Measurements from ENCODE around the gene TEKT3.
A peak's percentile ranks its signal among the peaks of the same experiment; 100 is the strongest.

Gene TEKT3

GRCh38 chr17:15266325-15267125 is 74.9 kb downstream of the TEKT3 start:
- no peak for DNase-seq (ENCODE audit: low read depth in 2 of 2)

- DNase-seq (ENCODE audit: low read depth in 2 of 2): no peak
Observed at GRCh38 chr17:15265131-15265530, 76.3 kb downstream of the TEKT3 start, which contains the start of gene PMP22. Gene PMP22 (minus strand): TSS chr17:15265326. CDS start chr17:15260727, 4,599 bp downstream.

- no peak for DNase-seq (ENCODE audit: low read depth in 2 of 2)
Observed at GRCh38 chr17:15264542-15264941, 76.9 kb downstream of the TEKT3 start.

- DNase-seq (ENCODE audit: low read depth in 2 of 2): no peak
Observed at GRCh38 chr17:15263680-15264079, 77.7 kb downstream of the TEKT3 start.

DNA sequence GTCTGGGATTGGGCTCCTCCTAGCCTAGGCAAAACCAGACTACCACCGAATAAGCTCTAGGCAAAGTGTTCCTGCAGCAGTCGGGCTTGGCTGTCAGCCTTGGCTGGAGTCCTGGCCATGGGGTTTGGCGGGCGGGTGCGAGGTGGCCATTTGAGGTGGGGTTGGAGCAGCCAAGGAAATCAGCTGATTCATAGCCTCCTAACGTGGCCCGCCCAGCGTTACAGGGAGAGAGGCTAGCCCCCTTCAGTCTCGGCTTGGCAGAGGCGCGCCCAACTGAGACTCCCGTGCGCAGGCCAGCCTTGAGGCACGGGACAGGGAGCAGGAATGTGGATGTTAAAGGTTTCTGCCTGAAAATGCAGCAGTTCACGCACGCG is 78.2 kb downstream of the TEKT3 start:
- DNase-seq (ENCODE audit: low read depth in 2 of 2): no peak

DNA sequence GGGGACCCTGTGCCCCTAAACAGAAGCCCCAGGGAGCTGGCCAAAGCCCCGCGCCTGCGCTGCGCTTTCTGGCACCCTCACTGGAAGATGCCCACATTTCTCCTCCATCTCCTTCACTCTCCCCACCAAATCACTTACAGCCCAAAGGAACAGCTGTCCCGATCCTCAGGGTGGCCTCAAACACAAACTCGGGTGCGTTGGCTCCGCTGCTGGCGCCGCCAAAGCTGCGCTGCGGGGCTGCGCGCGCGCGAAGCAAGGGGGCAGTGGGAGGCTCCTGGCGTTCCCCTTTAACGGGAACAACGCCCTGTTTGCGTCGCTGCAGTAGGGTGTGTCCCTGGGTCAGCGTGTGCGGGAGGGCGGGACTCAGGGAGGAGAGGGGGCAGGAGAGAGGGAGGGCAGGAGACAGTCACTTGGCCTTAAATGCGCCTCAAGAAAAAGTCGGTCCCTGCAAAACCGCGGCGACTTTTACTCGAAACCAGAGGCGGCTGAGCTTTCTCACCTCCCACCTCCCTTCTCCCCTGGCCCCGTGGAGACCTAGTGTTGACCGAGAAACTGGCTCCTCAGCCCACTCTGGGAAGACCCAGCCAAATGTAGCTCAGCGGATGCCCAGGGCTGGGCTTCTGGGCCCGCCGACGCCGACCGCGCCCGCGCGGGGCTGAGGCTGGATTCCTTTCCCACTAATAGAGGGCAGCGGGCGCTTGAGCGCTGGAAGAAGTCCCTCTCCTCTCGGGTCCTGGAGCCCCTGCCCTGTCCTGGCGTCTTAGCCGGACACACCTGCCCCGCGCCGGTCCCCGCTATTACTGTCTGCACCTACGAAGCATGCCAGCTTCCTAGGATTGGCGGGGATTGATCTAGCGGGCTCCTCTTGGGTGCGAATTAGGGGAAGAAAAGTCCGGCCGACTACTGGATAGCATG is 78.8 kb downstream of the TEKT3 start:
- DNase-seq (ENCODE audit: low read depth in 2 of 2): no peak

DNA sequence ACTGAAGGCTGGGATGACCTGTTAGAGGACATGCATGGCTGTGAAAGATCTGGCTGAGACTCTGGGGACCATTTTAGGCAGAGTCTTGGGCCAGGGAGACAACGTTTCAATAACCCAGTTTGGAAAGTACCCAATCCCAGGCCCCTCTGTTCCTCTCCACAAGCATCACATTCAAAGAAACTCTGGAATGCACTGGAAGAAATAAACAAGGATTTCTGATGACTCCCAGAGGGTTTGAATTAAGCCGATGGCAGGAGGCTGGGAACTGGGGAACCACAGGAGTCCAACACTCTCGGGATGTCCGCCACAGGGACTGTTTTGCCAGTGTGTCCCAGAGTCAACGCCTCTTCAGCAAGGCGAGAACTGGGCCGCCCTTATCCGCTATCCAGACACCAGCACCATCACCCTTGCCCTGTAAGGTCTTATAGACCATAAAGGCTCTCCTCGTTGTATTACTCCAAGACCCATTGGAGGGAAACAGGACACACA is 79.6 kb downstream of the TEKT3 start:
- DNase-seq (ENCODE audit: low read depth in 2 of 2): no peak

DNA sequence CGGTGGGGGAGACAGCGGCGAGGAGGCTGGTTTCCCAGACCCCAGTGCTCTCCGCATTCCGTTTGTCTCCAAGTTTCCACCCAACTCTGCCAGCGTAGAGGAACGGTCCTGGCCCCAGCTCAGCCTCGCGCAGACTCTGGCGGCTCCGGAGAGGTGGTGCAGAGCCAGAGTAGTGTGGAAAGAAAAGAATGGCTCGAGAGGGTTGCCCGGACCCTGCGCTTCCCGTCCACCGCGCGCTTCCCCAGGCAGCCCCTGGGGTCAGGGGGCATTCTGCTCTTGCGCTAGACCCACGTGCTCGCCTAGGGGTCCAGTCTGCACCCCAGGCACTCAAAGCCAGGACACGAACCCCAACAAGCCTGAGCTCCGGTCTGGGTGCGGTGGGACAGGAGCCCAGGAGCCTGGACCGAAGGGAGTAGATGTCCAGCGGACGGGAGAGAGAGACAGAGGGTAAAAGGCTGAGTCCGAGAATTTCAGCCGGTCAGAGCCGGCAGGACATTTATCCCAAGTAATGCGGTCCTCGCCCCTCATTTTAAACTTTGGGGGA is 80.1 kb downstream of the TEKT3 start:
- DNase-seq (ENCODE audit: low read depth in 2 of 2): no peak

DNA sequence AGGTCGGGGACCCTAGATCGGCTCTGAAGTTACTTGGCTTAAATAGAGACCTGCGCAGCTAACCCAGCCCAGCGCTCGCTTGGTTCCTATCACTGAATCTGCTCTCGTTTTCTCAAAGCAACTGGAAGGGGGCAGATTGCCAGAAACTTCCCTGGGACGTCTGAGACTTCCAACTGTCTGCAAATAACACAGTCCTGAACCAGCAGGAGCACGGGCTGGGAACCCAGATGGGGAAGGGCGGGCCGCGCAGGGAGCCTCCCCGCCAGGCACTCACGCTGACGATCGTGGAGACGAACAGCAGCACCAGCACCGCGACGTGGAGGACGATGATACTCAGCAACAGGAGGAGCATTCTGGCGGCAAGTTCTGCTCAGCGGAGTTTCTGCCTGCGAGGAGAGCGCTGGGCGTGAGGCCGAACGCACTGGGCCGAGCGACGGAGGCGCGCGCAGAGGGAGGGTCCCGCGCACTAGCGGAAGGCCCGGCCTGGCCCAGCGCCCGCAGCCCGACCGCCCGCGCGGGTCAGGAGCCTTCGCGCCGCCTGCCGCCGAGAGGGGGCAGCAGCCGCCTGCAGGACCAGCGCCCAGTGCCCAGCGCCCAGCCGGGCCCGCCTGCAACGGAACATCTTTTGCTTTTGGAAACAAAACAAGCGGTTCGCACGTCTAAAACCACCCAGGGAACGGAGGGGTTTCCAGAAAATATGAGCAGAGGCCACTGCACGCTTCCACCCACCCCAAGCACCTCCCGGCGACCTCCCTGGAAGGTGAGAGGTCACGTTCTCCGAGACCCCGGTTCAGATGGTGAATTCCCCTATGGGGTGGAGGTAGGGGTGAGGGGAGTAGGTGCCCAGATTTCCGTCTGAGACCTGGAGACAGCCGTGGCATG is 80.8 kb downstream of the TEKT3 start:
- DNase-seq (ENCODE audit: low read depth in 2 of 2): peak; percentile 51 to 64

DNA sequence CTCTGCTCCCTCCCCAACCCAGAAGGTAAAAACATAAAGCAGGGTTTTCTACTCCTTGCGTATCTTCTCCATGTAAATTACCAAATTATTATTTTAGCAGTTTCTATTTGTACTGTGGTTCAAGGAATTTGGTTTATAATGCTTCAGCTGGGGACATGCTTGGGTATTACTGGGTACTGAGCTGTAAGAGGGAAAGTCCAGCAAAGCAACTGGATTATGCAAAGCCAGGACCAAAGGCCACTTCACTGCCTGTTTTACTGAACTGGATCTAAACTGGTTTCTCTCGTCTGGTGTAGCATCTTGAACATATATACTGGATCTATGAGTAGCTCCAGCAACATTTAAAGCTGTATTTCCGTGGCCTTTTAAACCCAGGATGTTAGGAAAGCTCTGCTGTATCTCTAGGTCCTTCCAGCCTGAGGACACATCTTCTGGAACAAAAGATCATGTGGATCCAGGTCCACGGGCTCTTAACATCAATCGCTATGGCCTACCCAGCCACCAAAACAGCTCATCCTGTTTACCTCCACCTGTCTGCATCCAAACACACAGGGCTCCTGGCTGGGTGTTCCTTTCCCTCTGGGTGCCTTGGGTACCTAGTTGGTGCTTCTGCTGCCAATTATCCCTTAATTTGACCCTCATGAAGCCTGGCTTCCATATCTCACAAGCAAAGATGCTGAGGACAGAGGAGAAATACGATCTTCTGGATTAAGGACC is 83.4 kb downstream of the TEKT3 start:
- DNase-seq (ENCODE audit: low read depth in 2 of 2): no peak

- DNase-seq (ENCODE audit: low read depth in 2 of 2): peak; percentile 50 to 52
Observed at GRCh38 chr17:15257258-15257788, 84.1 kb downstream of the TEKT3 start.

DNA sequence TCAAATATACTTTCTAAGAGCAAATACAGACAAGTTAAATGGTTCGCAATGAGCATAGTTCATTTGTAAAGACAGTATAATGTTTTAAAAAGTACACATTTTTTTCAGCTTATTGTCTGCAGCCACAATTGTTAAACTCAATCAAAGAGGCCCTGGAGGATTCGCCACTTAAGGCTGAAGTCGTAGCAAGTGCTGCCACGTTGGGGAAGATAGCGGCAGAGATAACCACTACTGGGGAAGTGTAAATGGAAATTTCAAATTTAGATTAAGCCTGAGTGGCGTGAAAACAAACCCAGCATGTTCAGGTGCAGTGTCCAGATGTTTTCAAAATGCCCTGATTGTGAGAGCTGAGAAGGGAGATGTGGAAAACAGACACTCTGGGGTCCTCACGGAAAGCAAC is 84.7 kb downstream of the TEKT3 start:
- no peak for DNase-seq (ENCODE audit: low read depth in 2 of 2)

DNA sequence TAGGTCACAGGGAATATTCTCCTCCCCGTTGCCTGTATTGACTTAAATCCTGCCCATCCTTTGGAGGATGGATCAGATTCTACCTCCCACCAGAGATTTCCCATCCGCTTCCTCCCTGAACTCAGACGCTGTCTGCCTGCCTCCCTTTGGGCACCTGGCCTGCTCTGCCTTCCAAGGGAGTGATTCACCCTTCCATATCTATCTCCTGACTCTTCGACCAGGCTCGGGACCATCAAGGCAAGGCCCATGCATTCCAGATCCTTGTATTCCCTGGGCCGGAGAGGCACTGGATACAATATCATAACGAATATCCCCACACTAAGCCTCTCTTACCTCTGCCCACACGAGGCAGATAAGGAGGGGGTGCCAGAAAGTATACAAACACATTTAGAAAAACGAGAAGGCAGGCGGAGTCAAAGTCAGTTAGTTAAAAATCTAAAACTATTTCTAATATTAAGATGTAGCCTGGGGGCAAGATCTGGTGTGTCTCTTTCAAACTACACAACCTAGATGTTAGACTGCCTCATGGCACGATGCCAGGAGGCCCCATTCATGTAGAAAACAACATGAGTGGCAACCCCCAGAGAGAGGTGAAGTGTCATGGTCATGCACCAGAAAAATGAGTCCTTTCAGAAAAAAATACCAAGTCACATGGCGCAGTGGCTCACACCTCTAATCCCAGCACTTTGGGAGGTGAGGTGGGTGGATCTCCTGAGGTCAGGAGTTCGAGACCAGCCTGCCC is 85.5 kb downstream of the TEKT3 start:
- DNase-seq (ENCODE audit: low read depth in 2 of 2): no peak
